HEK293 (cell line): ENCODE measurements around the gene IKZF2.

ENCODE experiments used
- MYNN ChIP-seq: fragments of 450-650 bp; formaldehyde crosslinking; IDR thresholded peaks from 2 replicates; pipeline ENCODE4 v1.5.1; 2016; ENCODE audit warnings: missing biosample characterization, missing genetic modification characterization, borderline replicate concordance
- SP2 ChIP-seq: fragments of 450-650 bp; formaldehyde crosslinking; IDR thresholded peaks from 2 replicates; pipeline ENCODE4 v1.5.1; 2016; ENCODE audit warnings: missing biosample characterization, missing genetic modification characterization
- TRIM28 ChIP-seq: IDR thresholded peaks from 2 replicates; pipeline ENCODE4 v1.6.1; 2011; ENCODE audit warnings: low read length, control low read depth, borderline replicate concordance
- ZNF202 ChIP-seq: fragments of 450-650 bp; formaldehyde crosslinking; IDR thresholded peaks from 2 replicates; pipeline ENCODE4 v1.5.1; 2016; ENCODE audit warnings: missing biosample characterization, missing genetic modification characterization, borderline replicate concordance
- ZNF211 ChIP-seq: fragments of 450-650 bp; formaldehyde crosslinking; IDR thresholded peaks from 2 replicates; pipeline ENCODE4 v1.5.1; 2016; ENCODE audit warnings: low read depth, missing biosample characterization, missing genetic modification characterization
- ZNF404 ChIP-seq: fragments of 450-650 bp; formaldehyde crosslinking; IDR thresholded peaks from 2 replicates; pipeline ENCODE4 v1.5.1; 2017; ENCODE audit warnings: missing biosample characterization, missing genetic modification characterization
- ZNF600 ChIP-seq: fragments of 450-650 bp; formaldehyde crosslinking; IDR thresholded peaks from 2 replicates; pipeline ENCODE4 v1.5.1; 2016; ENCODE audit warnings: missing biosample characterization, missing genetic modification characterization
- ZNF621 ChIP-seq: fragments of 450-650 bp; formaldehyde crosslinking; IDR thresholded peaks from 2 replicates; pipeline ENCODE4 v1.5.1; 2017; ENCODE audit warnings: missing biosample characterization, missing genetic modification characterization
- ZNF777 ChIP-seq: fragments of 450-650 bp; formaldehyde crosslinking; IDR thresholded peaks from 2 replicates; pipeline ENCODE4 v1.5.1; 2017; ENCODE audit warnings: missing biosample characterization, missing genetic modification characterization, borderline replicate concordance
- TF ChIP-seq, protein P1 (sequence below): fragments of 450-650 bp; formaldehyde crosslinking; IDR thresholded peaks from 2 replicates; pipeline ENCODE4 v1.5.1; 2016; ENCODE audit warnings: missing biosample characterization, missing genetic modification characterization
- TF ChIP-seq, protein P2 (sequence below): fragments of 450-650 bp; formaldehyde crosslinking; IDR thresholded peaks from 2 replicates; pipeline ENCODE4 v1.5.1; 2016; ENCODE audit warnings: missing biosample characterization, missing genetic modification characterization
- TF ChIP-seq, protein P3 (sequence below): fragments of 450-650 bp; formaldehyde crosslinking; IDR thresholded peaks from 2 replicates; pipeline ENCODE4 v1.5.1; 2017; ENCODE audit warnings: missing biosample characterization, missing genetic modification characterization
- TF ChIP-seq, protein P4 (sequence below): fragments of 450-650 bp; formaldehyde crosslinking; IDR thresholded peaks from 2 replicates; pipeline ENCODE4 v1.5.1; 2016; ENCODE audit warnings: missing biosample characterization, missing genetic modification characterization, low read depth

DNA sequence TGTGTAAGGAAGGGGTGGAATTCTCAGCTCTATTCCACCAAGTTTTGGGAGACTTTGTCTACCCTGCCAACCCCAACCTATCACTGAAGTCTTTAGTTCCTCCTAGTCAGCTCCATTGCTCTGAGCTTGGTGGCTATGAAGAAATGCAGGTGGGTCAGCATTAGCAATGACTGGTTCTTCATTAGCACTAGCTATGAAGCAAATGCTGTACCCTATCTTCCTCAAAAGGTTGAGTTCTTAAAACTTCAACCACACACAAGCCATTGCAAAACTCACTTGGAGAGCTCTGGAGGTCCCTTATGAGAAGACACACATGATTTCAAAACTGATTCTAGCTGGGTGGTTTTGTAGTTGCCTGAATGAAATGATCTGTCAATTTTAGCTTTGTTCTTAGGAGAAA lies 193.8 kb downstream of the IKZF2 start:
- no peak for TF ChIP-seq MYNN
- no peak for TF ChIP-seq ZNF600 (tag by site-specific recombination)
- TF ChIP-seq TRIM28 = no peak
- TF ChIP-seq SP2 (tag by site-specific recombination) = no peak
- TF ChIP-seq, protein P1, sequence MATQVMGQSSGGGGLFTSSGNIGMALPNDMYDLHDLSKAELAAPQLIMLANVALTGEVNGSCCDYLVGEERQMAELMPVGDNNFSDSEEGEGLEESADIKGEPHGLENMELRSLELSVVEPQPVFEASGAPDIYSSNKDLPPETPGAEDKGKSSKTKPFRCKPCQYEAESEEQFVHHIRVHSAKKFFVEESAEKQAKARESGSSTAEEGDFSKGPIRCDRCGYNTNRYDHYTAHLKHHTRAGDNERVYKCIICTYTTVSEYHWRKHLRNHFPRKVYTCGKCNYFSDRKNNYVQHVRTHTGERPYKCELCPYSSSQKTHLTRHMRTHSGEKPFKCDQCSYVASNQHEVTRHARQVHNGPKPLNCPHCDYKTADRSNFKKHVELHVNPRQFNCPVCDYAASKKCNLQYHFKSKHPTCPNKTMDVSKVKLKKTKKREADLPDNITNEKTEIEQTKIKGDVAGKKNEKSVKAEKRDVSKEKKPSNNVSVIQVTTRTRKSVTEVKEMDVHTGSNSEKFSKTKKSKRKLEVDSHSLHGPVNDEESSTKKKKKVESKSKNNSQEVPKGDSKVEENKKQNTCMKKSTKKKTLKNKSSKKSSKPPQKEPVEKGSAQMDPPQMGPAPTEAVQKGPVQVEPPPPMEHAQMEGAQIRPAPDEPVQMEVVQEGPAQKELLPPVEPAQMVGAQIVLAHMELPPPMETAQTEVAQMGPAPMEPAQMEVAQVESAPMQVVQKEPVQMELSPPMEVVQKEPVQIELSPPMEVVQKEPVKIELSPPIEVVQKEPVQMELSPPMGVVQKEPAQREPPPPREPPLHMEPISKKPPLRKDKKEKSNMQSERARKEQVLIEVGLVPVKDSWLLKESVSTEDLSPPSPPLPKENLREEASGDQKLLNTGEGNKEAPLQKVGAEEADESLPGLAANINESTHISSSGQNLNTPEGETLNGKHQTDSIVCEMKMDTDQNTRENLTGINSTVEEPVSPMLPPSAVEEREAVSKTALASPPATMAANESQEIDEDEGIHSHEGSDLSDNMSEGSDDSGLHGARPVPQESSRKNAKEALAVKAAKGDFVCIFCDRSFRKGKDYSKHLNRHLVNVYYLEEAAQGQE (tag by site-specific recombination) = no peak
- TF ChIP-seq, protein P2, sequence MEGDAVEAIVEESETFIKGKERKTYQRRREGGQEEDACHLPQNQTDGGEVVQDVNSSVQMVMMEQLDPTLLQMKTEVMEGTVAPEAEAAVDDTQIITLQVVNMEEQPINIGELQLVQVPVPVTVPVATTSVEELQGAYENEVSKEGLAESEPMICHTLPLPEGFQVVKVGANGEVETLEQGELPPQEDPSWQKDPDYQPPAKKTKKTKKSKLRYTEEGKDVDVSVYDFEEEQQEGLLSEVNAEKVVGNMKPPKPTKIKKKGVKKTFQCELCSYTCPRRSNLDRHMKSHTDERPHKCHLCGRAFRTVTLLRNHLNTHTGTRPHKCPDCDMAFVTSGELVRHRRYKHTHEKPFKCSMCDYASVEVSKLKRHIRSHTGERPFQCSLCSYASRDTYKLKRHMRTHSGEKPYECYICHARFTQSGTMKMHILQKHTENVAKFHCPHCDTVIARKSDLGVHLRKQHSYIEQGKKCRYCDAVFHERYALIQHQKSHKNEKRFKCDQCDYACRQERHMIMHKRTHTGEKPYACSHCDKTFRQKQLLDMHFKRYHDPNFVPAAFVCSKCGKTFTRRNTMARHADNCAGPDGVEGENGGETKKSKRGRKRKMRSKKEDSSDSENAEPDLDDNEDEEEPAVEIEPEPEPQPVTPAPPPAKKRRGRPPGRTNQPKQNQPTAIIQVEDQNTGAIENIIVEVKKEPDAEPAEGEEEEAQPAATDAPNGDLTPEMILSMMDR (tag by site-specific recombination) = no peak
- TF ChIP-seq, protein P3, sequence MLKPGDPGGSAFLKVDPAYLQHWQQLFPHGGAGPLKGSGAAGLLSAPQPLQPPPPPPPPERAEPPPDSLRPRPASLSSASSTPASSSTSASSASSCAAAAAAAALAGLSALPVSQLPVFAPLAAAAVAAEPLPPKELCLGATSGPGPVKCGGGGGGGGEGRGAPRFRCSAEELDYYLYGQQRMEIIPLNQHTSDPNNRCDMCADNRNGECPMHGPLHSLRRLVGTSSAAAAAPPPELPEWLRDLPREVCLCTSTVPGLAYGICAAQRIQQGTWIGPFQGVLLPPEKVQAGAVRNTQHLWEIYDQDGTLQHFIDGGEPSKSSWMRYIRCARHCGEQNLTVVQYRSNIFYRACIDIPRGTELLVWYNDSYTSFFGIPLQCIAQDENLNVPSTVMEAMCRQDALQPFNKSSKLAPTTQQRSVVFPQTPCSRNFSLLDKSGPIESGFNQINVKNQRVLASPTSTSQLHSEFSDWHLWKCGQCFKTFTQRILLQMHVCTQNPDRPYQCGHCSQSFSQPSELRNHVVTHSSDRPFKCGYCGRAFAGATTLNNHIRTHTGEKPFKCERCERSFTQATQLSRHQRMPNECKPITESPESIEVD (tag by site-specific recombination) = no peak
- TF ChIP-seq, protein P4, sequence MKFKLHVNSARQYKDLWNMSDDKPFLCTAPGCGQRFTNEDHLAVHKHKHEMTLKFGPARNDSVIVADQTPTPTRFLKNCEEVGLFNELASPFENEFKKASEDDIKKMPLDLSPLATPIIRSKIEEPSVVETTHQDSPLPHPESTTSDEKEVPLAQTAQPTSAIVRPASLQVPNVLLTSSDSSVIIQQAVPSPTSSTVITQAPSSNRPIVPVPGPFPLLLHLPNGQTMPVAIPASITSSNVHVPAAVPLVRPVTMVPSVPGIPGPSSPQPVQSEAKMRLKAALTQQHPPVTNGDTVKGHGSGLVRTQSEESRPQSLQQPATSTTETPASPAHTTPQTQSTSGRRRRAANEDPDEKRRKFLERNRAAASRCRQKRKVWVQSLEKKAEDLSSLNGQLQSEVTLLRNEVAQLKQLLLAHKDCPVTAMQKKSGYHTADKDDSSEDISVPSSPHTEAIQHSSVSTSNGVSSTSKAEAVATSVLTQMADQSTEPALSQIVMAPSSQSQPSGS (tag by site-specific recombination) = no peak
- no peak for TF ChIP-seq ZNF211 (tag by site-specific recombination)
- no peak for TF ChIP-seq ZNF404 (tag by site-specific recombination)
- TF ChIP-seq ZNF202 (tag by site-specific recombination) = no peak
- TF ChIP-seq ZNF777 (tag by site-specific recombination) = no peak
- TF ChIP-seq ZNF621 = no peak
